Thymus (tissue), 11 donors: ENCODE measurements around the gene POLR1E. TPM values are rescaled to one million over a fixed set of nuclear protein-coding genes. Genes with fewer than 3 reads are reported as not detected.

Source experiments
- DNase-seq, 9 donors: peaks; one replicate each; pipeline ENCODE4 v3.0.0-alpha.2; 2013; ENCODE audit warnings: low spot score in 9 of 9, low read depth in 6 of 9, missing footprints in 1 of 9
- H3K27ac ChIP-seq, 2 donors: one replicate each; pipeline ENCODE4 v1.5.1; 2013; ENCODE audit warnings: control low read depth in 1 of 2, low read depth in 1 of 2, low read length in 1 of 2, mild to moderate bottlenecking in 1 of 2, moderate library complexity in 1 of 2
- H3K27me3 ChIP-seq, 2 donors: one replicate each; pipeline ENCODE4 v1.5.1; 2013; ENCODE audit warnings: low read length in 1 of 2; ENCODE audit not compliant: control insufficient read depth in 2 of 2, insufficient read depth in 1 of 2
- H3K36me3 ChIP-seq, 2 donors: one replicate each; pipeline ENCODE4 v1.5.1; 2013; ENCODE audit warnings: low read length in 1 of 2, mild to moderate bottlenecking in 1 of 2, moderate library complexity in 1 of 2; ENCODE audit not compliant: control insufficient read depth in 2 of 2, insufficient read depth in 2 of 2
- H3K4me1 ChIP-seq, 2 donors: one replicate each; pipeline ENCODE4 v1.5.1; 2013; ENCODE audit warnings: low read length in 2 of 2; ENCODE audit not compliant: control insufficient read depth in 2 of 2, insufficient read depth in 2 of 2
- H3K4me3 ChIP-seq, 2 donors: one replicate each; pipeline ENCODE4 v1.5.1; 2013; ENCODE audit warnings: low read length in 2 of 2, control low read depth in 1 of 2, mild to moderate bottlenecking in 1 of 2
- H3K9me3 ChIP-seq, 2 donors: one replicate each; pipeline ENCODE4 v1.5.1; 2013; ENCODE audit warnings: low read length in 1 of 2, mild to moderate bottlenecking in 1 of 2; ENCODE audit not compliant: control insufficient read depth in 2 of 2, insufficient read depth in 1 of 2
- WGBS: extraction: QIAGEN DNeasy Blood & Tissue Kit; methylation state at CpG from one replicate; pipeline ENCODE4 v1.1.7; 2013; 5-methylcytosine and 5-hydroxymethylcytosine counted together
- polyA plus RNA-seq: library from polyadenylated mRNA; stranded (reverse); fragments of 200-250 nt; gene quantifications from one replicate; pipeline ENCODE4 v1.2.3, GENCODE V29; 2013
- total RNA-seq: library from RNA; stranded (reverse); fragments of 120-200 nt; gene quantifications from one replicate; pipeline ENCODE4 v1.2.4, GENCODE V29; 2013
- donor health status: healthy.

Gene POLR1E
- total and polyA plus RNA-seq, 2 donors: 21.0 to 22.0 TPM

DNA sequence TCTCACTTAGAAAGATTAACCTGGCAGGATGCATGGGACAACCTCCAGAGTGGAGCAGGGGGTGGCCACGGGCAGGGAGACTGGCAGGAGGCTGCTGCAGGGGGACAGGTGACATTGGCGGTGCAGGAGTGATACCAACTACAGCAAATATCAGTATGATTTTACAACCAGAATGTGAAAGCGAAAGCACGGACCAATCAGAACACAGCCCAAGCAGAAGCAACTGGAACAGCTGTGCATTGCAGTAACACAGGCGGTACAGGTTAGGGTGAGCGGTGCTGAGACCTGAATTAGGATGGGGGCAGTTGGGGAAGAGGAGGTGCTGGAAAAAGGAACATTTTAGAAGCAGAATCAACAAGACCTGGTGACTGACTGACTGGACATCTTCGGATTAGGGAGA is 29.3 kb downstream of the POLR1E start:
- Histone ChIP-seq H3K4me1 (no peaks in the 10 kb centered on the region), H3K27ac (no peak overlapping the region), H3K27me3 (no peaks in the 10 kb centered on the region), H3K9me3 (no peaks in the 10 kb centered on the region), H3K4me3 (no peak overlapping the region), H3K36me3 (no peaks in the 10 kb centered on the region)
- no peak for DNase-seq
- 95% methylated on average over 7 of the region's 7 CpGs for WGBS

DNA sequence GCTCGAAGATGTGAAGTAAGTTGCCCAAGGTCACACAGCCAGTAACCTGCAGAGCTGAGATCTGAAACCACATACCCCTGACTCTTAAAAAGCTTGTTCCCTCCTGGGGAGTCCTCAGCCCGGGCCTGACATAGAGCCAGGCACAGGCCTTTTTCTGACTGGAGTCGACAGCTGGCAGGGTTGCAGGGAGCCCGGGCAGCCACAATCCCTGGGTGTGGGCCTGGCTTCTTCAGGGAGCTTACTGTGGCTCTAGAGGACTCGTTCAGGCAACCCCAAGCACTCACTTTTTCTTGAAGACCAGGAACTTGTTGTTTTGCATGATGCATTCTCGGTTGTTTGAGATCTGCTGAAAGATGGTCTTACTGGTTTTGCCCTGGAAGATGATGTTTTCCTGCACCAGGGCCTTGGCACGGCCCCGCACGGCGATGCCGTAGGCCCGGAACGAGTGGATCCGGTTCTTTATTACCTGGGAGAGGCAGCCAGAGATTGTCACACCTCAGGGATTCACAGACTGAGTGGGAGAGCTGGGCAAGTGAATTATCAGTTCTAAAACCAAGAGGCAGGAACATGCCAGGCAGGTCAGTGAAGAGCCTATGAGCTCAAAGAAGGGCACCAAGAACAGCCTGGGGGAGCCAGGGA is 30.0 kb downstream of the POLR1E start:
- no peaks in the 10 kb centered on the region for H3K9me3 ChIP-seq
- no peaks in the 10 kb centered on the region for H3K36me3 ChIP-seq
- H3K4me3 ChIP-seq: no peak overlapping the region
- H3K4me1 ChIP-seq: no peaks in the 10 kb centered on the region
- WGBS: 96% methylated on average over 14 of the region's 14 CpGs
- no peaks in the 10 kb centered on the region for H3K27me3 ChIP-seq
- no peak overlapping the region for H3K27ac ChIP-seq
- no peak for DNase-seq

DNA sequence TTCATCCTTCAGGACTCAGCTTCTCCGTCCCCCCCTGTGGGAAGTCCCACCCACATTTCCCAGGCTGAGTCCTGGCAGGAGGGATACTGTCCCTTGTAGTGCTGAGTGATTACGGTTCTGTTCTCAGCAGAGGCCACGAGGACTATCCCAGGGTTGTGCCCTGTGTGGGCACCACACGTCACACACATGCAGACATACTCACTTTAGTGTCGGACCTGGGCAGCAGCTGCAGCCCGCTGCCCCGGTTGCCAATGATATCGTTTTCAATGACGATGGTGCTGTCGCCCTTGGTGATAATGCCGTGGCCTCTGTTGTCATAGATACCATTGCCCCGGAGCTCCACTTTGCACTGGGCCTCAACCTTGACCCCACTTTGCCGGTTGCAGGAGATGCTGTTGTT is 32.2 kb downstream of the POLR1E start:
- H3K4me1 ChIP-seq: no peaks in the 10 kb centered on the region
- WGBS: 97% methylated on average over 13 of the region's 13 CpGs
- DNase-seq: no peak

DNA sequence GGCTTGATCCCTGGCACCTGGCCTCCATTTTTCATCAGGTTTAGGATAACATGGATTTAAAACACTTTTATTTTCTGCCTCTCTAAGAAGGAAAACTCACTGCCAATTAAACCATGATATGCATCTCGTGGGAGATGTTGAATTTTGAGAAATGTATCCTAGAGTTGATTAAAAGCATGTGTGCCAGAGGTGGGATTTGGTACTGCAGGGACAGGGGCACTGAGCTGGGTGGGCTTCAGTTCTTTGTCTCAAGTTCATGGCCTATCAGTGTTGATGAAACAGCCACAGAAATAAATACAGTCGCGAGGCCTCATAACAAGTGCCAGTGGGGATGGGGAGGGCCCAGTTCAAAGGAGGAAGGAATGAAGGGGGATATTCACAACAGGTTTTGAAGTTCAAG is 34.9 kb downstream of the POLR1E start:
- H3K36me3 ChIP-seq: peaks cover 0 to 15% of the 10 kb centered on the region in 2 donors
- no peaks in the 10 kb centered on the region for H3K4me1 ChIP-seq
- WGBS: 98% methylated on average over 3 of the region's 3 CpGs
- H3K9me3 ChIP-seq: no peaks in the 10 kb centered on the region
- no peaks in the 10 kb centered on the region for H3K27me3 ChIP-seq
- H3K27ac ChIP-seq: no peak overlapping the region
- DNase-seq: no peak
- no peak overlapping the region for H3K4me3 ChIP-seq

More for the DNA sequence above, 32.2 kb downstream of the POLR1E start:
- H3K27ac ChIP-seq: no peak overlapping the region
- no peaks in the 10 kb centered on the region for H3K27me3 ChIP-seq
- no peak overlapping the region for H3K4me3 ChIP-seq
- peaks cover 0 to 6% of the 10 kb centered on the region in 2 donors for H3K36me3 ChIP-seq
- no peaks in the 10 kb centered on the region for H3K9me3 ChIP-seq

DNA sequence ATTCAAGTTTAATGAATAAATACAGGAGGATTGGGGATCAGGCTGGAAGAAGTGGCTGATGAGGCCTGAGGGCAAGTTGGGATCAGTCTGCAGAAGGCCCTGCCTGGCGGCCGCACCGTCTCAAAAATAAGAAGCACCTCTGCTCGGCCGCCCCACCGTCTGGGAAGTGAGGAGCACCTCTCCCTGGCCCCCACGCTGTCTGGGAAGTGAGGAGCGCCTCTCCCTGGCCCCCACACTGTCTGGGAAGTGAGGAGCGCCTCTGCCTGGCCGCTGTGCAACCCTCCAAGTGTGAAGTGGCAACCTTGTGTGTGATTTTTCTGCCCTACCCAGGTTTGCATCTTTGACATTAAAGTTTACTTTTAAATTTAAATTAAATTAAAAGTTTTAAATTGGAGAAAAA is 35.4 kb downstream of the POLR1E start:
- Histone ChIP-seq H3K4me1 (no peaks in the 10 kb centered on the region), H3K9me3 (no peaks in the 10 kb centered on the region), H3K36me3 (peaks cover 0 to 15% of the 10 kb centered on the region in 2 donors), H3K27ac (no peak overlapping the region), H3K4me3 (no peak overlapping the region), H3K27me3 (no peaks in the 10 kb centered on the region)
- no peak for DNase-seq
- WGBS: 99% methylated on average over 10 of the region's 10 CpGs

DNA sequence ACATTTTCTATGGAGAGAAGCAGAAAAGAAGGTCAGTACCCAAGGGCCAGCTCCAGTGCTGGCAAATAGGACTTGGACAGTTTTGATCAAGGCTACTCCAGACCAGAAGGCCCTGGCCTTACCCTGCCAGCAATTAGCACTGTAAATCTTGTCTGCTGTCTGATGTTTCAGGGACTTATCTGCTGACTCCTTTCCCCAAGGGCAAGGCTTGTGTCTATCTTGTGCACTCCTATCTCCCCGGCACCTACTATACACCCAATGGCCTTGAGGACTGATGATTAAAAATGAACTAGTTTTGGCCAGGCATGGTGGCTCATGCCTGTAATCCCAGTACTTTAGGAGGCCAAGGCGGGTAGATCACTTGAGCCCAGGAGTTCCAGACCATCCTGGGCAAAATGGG is 37.2 kb downstream of the POLR1E start:
- Histone ChIP-seq H3K27ac (no peak overlapping the region), H3K36me3 (peaks cover 0 to 21% of the 10 kb centered on the region in 2 donors), H3K27me3 (no peaks in the 10 kb centered on the region), H3K4me3 (no peak overlapping the region), H3K4me1 (no peaks in the 10 kb centered on the region), H3K9me3 (no peaks in the 10 kb centered on the region)
- DNase-seq: no peak
- WGBS: 97% methylated on average over 2 of the region's 2 CpGs

DNA sequence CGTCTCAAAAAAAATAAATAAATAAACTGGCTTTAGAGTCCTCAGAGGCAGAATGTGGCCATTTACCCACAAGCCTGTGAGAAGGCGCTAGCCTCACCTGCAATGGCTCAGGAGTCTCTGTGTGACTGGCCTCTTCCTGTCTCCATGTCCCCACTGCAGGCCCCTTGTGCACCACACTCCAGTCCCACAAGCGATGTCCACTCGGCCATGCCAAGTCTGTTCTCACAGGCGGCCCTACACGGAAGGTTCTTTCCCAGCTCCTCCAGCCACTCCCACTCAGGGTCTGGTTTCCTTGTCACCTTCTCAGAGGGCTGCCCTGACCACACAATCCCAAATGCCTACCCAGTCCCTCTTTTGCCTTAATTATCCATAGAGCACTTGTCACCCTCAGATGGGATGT is 38.2 kb downstream of the POLR1E start:
- WGBS: 97% methylated on average over 6 of the region's 6 CpGs
- Histone ChIP-seq H3K4me3 (no peak overlapping the region), H3K27me3 (no peaks in the 10 kb centered on the region), H3K9me3 (no peaks in the 10 kb centered on the region), H3K27ac (no peak overlapping the region), H3K4me1 (no peaks in the 10 kb centered on the region), H3K36me3 (peaks cover 0 to 21% of the 10 kb centered on the region in 2 donors)
- no peak for DNase-seq

DNA sequence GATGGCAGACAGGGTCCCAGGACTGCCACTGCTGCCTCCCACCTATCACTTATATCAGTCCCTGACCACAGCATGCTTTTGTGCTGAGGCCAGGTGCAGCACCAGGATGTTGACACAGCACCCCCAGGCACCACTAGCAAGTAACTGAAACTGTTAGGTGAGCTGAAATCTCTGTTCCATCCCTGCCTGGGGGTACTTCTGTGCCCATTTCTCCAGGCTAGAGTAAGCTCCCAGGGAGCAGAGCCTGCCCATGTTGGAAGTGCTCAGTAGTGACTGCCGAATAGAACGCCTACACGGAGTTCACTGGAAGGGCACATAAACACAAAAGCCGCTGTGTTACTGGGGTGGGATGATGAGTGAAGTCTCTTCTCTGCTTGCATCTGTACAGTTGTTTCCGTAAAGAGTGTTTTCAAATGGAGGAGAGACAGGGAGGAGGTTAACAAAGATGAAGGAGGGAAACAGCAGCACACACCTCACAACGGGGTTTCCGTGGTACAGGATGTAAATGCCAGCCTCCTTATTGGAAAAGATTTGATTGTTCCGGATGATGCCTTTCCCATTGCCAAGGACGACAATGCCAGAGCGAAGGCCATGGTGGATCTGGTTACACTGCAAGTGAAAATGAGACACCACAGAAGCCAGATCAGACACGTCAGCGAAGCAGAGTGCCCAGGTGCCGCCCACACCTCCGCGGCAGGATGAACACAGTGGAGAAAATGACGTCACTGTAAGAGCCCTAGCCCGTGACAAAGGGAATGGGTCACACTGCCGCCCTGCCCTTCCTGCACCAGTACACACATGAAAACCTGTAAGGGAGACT is 43.1 kb downstream of the POLR1E start:
- Histone ChIP-seq H3K27ac (no peak overlapping the region), H3K27me3 (no peaks in the 10 kb centered on the region), H3K36me3 (peaks cover 0 to 15% of the 10 kb centered on the region in 2 donors), H3K4me1 (no peaks in the 10 kb centered on the region), H3K4me3 (no peak overlapping the region), H3K9me3 (no peaks in the 10 kb centered on the region)
- DNase-seq: peak in 1 of 9 donors; percentile 19
- 96% methylated on average over 18 of the region's 18 CpGs for WGBS

DNA sequence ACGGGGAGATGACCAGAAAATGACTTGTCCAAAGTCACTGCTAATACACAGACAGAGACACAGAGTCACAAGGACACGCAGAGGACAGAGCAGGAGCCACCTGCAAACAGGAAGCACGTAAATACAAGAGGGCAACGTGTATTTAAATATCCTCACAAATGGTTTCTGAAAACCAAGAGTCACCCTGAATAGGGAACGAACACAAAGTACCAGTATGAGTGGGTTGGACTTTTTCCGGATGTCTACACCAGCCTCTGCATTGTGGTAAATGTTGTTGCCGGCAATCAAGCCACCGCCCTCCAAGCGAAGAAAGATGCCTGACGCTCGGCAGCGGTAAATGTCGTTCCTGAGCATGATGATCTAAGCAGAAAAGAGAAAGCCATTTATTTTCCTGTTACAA is 46.0 kb downstream of the POLR1E start:
- peaks cover 0 to 9% of the 10 kb centered on the region in 2 donors for H3K36me3 ChIP-seq
- H3K27ac ChIP-seq: no peak overlapping the region
- DNase-seq: no peak
- WGBS: 96% methylated on average over 13 of the region's 13 CpGs
- H3K4me1 ChIP-seq: no peaks in the 10 kb centered on the region
- no peaks in the 10 kb centered on the region for H3K27me3 ChIP-seq
- H3K9me3 ChIP-seq: no peaks in the 10 kb centered on the region
- no peak overlapping the region for H3K4me3 ChIP-seq
